ENCODE results near the gene RPL3. TPM values are rescaled to one million over a fixed set of nuclear protein-coding genes. Genes with fewer than 3 reads are reported as not detected.

The RPL3 gene
- total RNA-seq, 1 donor from 2014 or later: 1,479 TPM

GRCh38 chr22:39277142-39277607 is 42.2 kb downstream of the RPL3 start:
- intact Hi-C loops (cut with DNase I): no loop called here
- no peak overlapping the region for H3K4me3 ChIP-seq
- no peaks in the 10 kb centered on the region for H3K36me3 ChIP-seq
- no peak for TF ChIP-seq CTCF (IDR thresholded peaks at IDR 0.05)
- no peaks in the 10 kb centered on the region for H3K9me3 ChIP-seq
- H3K4me1 ChIP-seq: no peaks in the 10 kb centered on the region
- no peaks in the 10 kb centered on the region for H3K27me3 ChIP-seq
- H3K27ac ChIP-seq: no peak overlapping the region
- DNase-seq (ENCODE audit: low spot score in 2 of 2): no peak

DNA sequence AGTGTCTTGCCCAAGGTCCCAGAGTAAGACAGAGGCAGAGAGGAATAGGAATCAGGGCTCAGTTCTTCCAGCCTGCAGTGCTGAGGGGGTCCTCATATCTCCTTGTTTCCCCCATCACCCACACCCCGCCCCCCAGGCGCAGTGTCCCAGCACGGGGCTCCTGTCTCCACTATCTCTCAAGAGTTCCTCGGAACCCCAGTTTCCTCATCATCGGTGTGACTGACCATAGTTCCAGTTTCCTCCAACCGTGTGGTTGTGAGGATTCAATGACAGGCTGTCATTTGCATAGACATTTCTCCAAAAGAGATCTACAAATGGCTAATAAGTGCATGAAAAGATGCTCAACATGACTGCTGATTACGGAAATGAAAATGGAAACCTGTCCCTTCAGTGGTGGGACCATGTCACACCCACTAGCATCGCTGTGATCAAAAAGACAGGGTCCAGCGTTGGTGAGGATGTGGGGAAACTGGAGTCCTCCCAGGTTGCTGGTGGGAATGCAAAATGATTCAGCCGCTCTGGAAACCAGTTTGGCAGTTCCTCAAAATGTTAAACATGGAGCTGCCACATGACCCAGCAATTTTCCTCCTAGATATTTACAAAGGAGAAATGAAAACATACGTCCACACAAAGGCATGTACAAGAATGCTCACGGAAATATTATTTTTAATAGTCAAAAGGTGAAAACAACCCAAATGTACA is 42.8 kb downstream of the RPL3 start:
- H3K4me3 ChIP-seq: no peak overlapping the region
- intact Hi-C loops (cut with DNase I): no loop called here
- no peaks in the 10 kb centered on the region for H3K9me3 ChIP-seq
- H3K27me3 ChIP-seq: no peaks in the 10 kb centered on the region
- TF ChIP-seq CTCF (IDR thresholded peaks at IDR 0.05): no peak
- H3K27ac ChIP-seq: no peak overlapping the region
- no peak for DNase-seq (ENCODE audit: low spot score in 2 of 2)
- H3K36me3 ChIP-seq: no peaks in the 10 kb centered on the region
- no peaks in the 10 kb centered on the region for H3K4me1 ChIP-seq

DNA sequence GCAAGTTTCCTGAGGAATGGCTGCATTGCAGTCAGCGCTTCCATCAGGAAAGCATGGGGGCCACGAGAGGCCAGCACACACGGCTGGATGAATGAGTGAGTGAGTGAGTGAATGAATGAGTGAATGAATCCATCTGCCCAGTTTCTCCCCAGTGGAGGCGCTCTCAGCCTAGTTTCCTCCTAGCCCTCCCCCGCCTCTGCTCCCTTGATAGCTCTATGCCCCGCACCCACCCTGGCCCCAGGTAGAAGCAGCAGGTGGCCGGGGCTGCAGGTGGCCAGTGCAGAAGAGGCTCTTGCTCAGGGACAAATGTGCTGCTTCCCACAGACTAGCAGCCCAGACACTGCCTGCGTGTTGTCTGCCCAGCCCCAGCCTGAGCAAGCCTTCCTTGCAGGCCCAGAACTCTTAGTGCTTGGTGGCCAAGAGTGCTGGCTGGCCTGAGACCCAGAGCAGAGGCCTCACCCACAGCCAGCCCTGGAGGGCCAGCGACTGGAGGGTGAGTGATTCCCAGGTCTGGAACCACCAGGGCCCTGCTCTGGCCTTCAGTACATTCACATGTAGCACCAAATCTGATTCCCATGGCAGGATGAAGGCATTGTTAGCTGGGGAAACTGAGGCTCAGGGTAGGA is 43.5 kb downstream of the RPL3 start:
- TF ChIP-seq CTCF (IDR thresholded peaks at IDR 0.05): no peak
- no peaks in the 10 kb centered on the region for H3K36me3 ChIP-seq
- no peak overlapping the region for H3K4me3 ChIP-seq
- DNase-seq (ENCODE audit: low spot score in 2 of 2): no peak
- H3K4me1 ChIP-seq: no peaks in the 10 kb centered on the region
- H3K27ac ChIP-seq: no peak overlapping the region
- no peaks in the 10 kb centered on the region for H3K9me3 ChIP-seq
- H3K27me3 ChIP-seq: no peaks in the 10 kb centered on the region
- intact Hi-C loops (cut with DNase I): no loop called here

DNA sequence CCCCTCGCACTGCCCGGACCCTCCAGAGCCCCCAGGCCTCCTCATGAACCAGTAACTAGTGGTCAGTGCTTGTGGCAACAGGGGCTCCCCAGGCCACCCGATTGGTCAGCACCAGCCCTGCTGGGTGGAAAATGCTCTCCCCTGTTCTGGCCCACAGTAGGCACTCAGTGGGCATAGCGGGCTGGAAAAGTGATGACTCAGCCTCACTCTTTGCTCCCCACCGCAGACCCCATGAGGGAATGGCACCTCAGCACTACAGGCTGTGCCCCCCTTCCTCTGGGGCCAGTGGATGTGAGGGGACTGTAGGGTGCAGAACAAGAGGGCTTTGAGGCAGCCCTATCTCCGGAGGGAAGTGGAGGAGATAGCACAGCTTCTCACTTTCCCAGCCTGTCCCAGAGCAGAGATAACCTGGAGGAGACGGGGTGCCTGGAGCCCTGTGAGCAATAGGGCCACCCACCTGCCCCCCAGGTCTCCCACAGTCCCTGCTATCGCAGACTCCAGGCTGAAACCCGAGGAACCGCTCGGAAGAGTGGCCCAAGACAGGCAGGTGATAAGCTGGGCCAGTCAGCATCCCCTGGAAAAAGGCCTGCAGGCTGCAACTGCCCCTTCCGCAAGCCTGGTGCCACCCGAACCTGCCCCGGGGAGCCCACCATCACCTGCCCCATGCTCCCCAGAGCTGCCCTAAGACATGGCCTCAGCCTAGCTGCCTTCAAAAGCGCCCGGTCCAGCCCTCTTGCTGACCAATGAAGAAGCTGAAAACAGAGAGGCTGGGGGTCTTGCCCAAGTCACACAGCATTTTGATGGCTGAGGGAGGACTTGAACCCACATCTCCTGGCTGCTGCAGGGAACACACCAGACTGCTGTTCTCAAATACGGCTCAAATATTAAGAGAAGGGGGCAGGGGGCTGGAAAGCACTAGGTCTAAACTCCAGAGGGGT is 45.2 kb downstream of the RPL3 start:
- Histone ChIP-seq H3K9me3 (no peaks in the 10 kb centered on the region), H3K36me3 (no peaks in the 10 kb centered on the region), H3K4me1 (no peaks in the 10 kb centered on the region), H3K27ac (no peak overlapping the region), H3K27me3 (no peaks in the 10 kb centered on the region), H3K4me3 (no peak overlapping the region)
- no peak for TF ChIP-seq CTCF (IDR thresholded peaks at IDR 0.05)
- intact Hi-C loops (cut with DNase I): loop anchor here (5.0 kb wide), 1 partner anchor 37 kb away; no protein-coding TSS in a partner anchor
- no peak for DNase-seq (ENCODE audit: low spot score in 2 of 2)

DNA sequence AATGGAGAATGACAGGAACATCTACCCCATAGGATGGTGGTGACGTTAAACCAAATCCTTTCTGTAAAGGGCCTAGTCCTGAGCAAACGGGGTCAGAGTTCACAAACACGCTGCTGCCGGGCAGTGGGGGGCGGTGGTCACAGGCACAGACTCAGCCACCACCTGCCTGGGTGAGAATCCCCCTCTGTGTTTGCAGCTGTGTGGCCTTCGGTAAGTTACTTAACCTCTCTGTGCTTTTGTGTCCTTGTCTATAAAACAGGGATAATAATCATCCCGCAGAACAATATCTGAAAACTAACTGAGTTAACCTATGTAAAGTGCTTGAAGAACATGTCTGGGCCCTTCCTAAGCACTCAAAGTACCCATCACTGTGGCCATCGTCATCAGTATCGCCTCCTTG is 48.6 kb downstream of the RPL3 start:
- no peaks in the 10 kb centered on the region for H3K9me3 ChIP-seq
- TF ChIP-seq CTCF (IDR thresholded peaks at IDR 0.05): no peak
- H3K27me3 ChIP-seq: no peaks in the 10 kb centered on the region
- intact Hi-C loops (cut with DNase I): loop anchor here (5.0 kb wide), 1 partner anchor 33 kb away; no protein-coding TSS in a partner anchor
- no peak overlapping the region for H3K27ac ChIP-seq
- no peak overlapping the region for H3K4me3 ChIP-seq
- H3K4me1 ChIP-seq: no peaks in the 10 kb centered on the region
- no peak for DNase-seq (ENCODE audit: low spot score in 2 of 2)
- H3K36me3 ChIP-seq: no peaks in the 10 kb centered on the region

All from ascending aorta (tissue), 2 donors.